Fibroblast of the aortic adventitia (primary cell): ENCODE data around the gene NR5A1. TPM values are rescaled to one million over a fixed set of nuclear protein-coding genes. Genes with fewer than 3 reads are reported as not detected.

ENCODE experiments used
- DNase-seq: peaks from one replicate; pipeline ENCODE4 v3.0.0-alpha.2; 2010; ENCODE audit warnings: low read depth
- H3K4me3 ChIP-seq: 2 replicates; pipeline ENCODE4 v1.5.1; 2011; ENCODE audit warnings: low read depth, mild to moderate bottlenecking, control low read depth, low read length, moderate library complexity
- CTCF ChIP-seq: IDR thresholded peaks from 2 replicates; pipeline ENCODE4 v1.5.1; 2011; ENCODE audit warnings: mild to moderate bottlenecking, low read length, control low read depth, inconsistent platforms; ENCODE audit not compliant: insufficient read depth
- total RNA-seq: library from RNA; depleted of rRNA; stranded (reverse); fragments of >200 nt; gene quantifications from 2 replicates; pipeline ENCODE4 v1.2.3, GENCODE V29; 2012; ENCODE audit warnings: low replicate concordance

Gene NR5A1
- total RNA-seq, 1 donor = not detected

GRCh38 chr9:124485201-124485600, 22.0 kb downstream of the NR5A1 start:
- DNase-seq = no peak
- H3K4me3 ChIP-seq = no peak overlapping the region
- no peak for TF ChIP-seq CTCF

- TF ChIP-seq CTCF = no peak
- no peak overlapping the region for H3K4me3 ChIP-seq
- no peak for DNase-seq
Measured at GRCh38 chr9:124483481-124483880, 23.7 kb downstream of the NR5A1 start.

DNA sequence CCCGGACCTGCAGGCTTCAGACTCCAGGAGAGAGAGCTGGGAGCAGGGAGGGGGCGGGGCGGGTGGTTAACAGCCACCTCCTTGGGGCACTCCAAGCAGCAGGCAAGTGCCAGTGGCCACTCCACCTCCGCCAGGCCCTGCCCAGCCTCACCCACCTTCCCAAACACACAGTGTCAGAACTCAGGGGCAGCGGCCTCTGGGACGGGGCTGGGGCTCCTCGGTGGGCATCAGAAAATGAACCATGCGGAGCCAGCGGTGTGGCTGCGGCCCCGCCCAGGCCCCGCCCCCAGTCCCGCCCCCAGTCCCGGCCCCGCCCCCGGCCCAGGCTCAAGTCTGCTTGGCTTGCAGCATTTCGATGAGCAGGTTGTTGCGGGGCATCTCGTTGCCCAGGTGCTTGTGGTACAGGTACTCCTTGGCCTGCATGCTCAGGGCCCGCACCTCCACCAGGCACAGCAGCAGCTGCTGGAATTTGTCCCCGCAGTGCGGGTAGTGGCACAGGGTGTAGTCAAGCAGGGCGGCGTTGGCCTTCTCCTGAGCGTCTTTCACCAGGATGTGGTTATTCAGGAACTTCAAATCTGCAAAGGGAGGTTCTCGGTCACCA, 24.7 kb downstream of the NR5A1 start:
- no peak overlapping the region for H3K4me3 ChIP-seq
- no peak for DNase-seq
- no peak for TF ChIP-seq CTCF

DNA sequence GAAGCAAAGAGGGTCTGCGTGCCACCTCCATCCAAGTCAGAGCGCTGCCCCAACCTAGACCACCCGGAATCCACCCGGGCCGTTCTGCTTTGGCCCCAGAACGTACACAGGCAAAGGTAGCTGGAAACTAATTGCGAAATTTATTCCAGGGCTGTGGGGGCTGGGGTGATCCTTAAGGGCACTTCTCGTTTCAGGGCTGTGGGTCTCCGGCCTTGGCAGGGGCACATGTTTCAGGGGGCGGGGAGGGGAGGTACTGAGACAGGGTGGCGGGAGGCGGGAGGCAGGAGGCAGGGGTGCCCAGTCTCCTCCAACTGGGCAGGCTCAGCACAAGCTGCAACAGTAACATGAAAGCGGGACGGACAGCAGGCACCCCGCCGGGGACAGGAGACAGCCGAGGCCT, 26.1 kb downstream of the NR5A1 start:
- no peak overlapping the region for H3K4me3 ChIP-seq
- no peak for TF ChIP-seq CTCF
- no peak for DNase-seq

GRCh38 chr9:124480621-124480981, 26.6 kb downstream of the NR5A1 start:
- peak; percentile 34 for TF ChIP-seq CTCF
- DNase-seq = peak; percentile 4

DNA sequence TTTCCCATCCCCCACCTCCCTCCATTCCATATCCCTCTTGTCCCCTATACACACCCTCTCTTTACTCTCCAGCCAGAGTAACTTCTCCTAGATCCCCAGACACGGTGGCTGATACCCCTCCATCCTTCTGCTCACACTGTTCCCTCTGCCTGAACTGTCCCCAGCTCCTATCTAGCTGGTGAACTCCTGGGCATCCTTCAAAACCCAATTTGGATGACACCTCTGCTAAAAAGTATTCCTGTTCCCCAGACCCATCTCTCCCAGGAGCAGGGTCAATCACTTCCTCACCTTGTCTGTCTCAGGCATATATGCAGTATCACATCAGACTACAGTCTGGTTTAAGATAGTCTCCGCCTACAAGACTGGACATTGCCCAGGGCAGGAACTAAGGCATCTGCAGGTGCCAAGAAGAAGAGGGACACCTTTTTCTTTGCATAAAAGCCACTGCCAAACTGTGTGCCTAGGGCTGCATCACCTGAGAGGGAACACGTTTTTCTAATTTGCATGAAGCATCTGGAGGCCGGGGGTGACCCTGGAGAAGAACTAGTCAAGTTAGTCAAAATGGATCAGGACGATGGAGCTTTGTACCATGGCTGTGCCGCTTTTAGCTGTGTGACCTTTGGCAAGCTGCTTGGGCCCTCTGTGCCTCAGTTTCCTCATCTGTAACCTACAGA, 27.1 kb downstream of the NR5A1 start:
- H3K4me3 ChIP-seq = no peak overlapping the region
- TF ChIP-seq CTCF = no peak
- DNase-seq = no peak

More at GRCh38 chr9:124480621-124480981, 26.6 kb downstream of the NR5A1 start:
- no peak overlapping the region for H3K4me3 ChIP-seq
